ENCODE results near the gene KYAT1. TPM values are rescaled to one million over a fixed set of nuclear protein-coding genes. Genes with fewer than 3 reads are reported as not detected.

The KYAT1 gene
- total RNA-seq, 3 donors from 2014 or later (not counting 1 experiment from before 2014, with no cell fraction given) = 8.9 to 11.3 (median 9.1) TPM

DNA sequence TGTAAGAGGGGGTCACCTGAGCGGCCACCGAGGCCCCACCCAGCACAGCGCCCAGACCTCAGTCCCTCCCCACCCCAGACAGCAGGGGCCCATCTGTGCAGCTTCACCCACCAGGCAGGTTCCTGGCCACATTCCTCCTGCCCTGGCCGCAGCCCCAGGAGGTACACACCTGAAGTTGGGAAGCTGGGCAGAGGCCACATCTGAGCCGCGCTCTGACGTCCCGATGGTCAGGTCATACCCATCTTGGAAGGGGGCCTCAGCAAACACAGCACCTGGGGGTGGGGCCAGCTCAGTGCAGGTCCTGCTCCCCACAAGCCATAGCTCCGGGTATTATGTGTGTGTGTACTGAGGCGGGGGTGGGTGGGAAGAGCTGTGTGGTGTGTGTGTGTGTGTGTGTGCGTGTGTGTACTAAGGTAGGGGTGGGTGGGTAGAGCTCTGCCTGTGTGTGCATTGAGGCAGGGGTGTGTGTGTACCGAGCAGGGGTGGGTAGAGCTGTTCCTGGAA, 57.8 kb downstream of the KYAT1 start:
- TF ChIP-seq, protein P1, sequence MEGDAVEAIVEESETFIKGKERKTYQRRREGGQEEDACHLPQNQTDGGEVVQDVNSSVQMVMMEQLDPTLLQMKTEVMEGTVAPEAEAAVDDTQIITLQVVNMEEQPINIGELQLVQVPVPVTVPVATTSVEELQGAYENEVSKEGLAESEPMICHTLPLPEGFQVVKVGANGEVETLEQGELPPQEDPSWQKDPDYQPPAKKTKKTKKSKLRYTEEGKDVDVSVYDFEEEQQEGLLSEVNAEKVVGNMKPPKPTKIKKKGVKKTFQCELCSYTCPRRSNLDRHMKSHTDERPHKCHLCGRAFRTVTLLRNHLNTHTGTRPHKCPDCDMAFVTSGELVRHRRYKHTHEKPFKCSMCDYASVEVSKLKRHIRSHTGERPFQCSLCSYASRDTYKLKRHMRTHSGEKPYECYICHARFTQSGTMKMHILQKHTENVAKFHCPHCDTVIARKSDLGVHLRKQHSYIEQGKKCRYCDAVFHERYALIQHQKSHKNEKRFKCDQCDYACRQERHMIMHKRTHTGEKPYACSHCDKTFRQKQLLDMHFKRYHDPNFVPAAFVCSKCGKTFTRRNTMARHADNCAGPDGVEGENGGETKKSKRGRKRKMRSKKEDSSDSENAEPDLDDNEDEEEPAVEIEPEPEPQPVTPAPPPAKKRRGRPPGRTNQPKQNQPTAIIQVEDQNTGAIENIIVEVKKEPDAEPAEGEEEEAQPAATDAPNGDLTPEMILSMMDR (IDR thresholded peaks at IDR 0.05) = no peak
- Histone ChIP-seq H3K4me1 (ENCODE audit: control insufficient read depth, insufficient read depth, low read length) (peaks cover 21% of the 10 kb centered on the region), H3K27ac (ENCODE audit: low read length) (no peak overlapping the region), H3K4me3 (ENCODE audit: low read length) (no peak overlapping the region), H3K36me3 (ENCODE audit: control insufficient read depth, insufficient read depth, low read length) (peaks cover 44% of the 10 kb centered on the region), H3K9me3 (ENCODE audit: control insufficient read depth, insufficient read depth, low read length) (no peaks in the 10 kb centered on the region), H3K27me3 (ENCODE audit: control insufficient read depth, insufficient read depth, low read length) (no peaks in the 10 kb centered on the region)
- H3K27me3 Mint-ChIP-seq (ENCODE audit: low read depth in 2 of 2) = no peaks in the 10 kb centered on the region
- WGBS (ENCODE audit: insufficient coverage) = 93% methylated on average over 12 of the region's 12 CpGs
- H3K4me1 Mint-ChIP-seq = peaks cover 24 to 26% of the 10 kb centered on the region in 2 donors
- no peaks in the 10 kb centered on the region for H3K36me3 Mint-ChIP-seq
- DNase-seq = no peak
- intact Hi-C loops (cut with micrococcal nuclease) = no loop called here
- no peak for ATAC-seq
- no peaks in the 10 kb centered on the region for H3K9me3 Mint-ChIP-seq
- no peak overlapping the region for H3K4me3 Mint-ChIP-seq
- no peak overlapping the region for H3K27ac Mint-ChIP-seq

- Mint-ChIP-seq H3K9me3 (no peaks in the 10 kb centered on the region), H3K4me1 (peaks cover 19 to 21% of the 10 kb centered on the region in 2 donors), H3K4me3 (no peak overlapping the region), H3K27me3 (ENCODE audit: low read depth in 2 of 2) (no peaks in the 10 kb centered on the region), H3K36me3 (no peaks in the 10 kb centered on the region), H3K27ac (no peak overlapping the region)
- Histone ChIP-seq H3K27me3 (ENCODE audit: control insufficient read depth, insufficient read depth, low read length) (no peaks in the 10 kb centered on the region), H3K9me3 (ENCODE audit: control insufficient read depth, insufficient read depth, low read length) (no peaks in the 10 kb centered on the region), H3K4me3 (ENCODE audit: low read length) (no peak overlapping the region), H3K27ac (ENCODE audit: low read length) (no peak overlapping the region), H3K4me1 (ENCODE audit: control insufficient read depth, insufficient read depth, low read length) (peaks cover 16% of the 10 kb centered on the region), H3K36me3 (ENCODE audit: control insufficient read depth, insufficient read depth, low read length) (peaks cover 42% of the 10 kb centered on the region)
- DNase-seq = no peak
- WGBS (ENCODE audit: insufficient coverage) = 93% methylated on average over 19 of the region's 19 CpGs
- intact Hi-C loops (cut with micrococcal nuclease) = no loop called here
- ATAC-seq = no peak
- TF ChIP-seq, protein P1 (IDR thresholded peaks at IDR 0.05) = no peak
Observed at GRCh38 chr9:128823362-128823902, 58.3 kb downstream of the KYAT1 start.

- WGBS (ENCODE audit: insufficient coverage) = 96% methylated on average over 22 of the region's 22 CpGs
- DNase-seq = no peak
- intact Hi-C loops (cut with micrococcal nuclease) = no loop called here
Observed at GRCh38 chr9:128822407-128823042, 59.2 kb downstream of the KYAT1 start.

More at GRCh38 chr9:128822407-128823042, 59.2 kb downstream of the KYAT1 start:
- ATAC-seq = no peak
- Mint-ChIP-seq H3K4me3 (no peak overlapping the region), H3K27me3 (ENCODE audit: low read depth in 2 of 2) (no peaks in the 10 kb centered on the region), H3K9me3 (no peaks in the 10 kb centered on the region), H3K27ac (no peak overlapping the region), H3K4me1 (peaks cover 18 to 25% of the 10 kb centered on the region in 2 donors), H3K36me3 (no peaks in the 10 kb centered on the region)
- Histone ChIP-seq H3K27me3 (ENCODE audit: control insufficient read depth, insufficient read depth, low read length) (no peaks in the 10 kb centered on the region), H3K27ac (ENCODE audit: low read length) (no peak overlapping the region), H3K4me3 (ENCODE audit: low read length) (no peak overlapping the region), H3K9me3 (ENCODE audit: control insufficient read depth, insufficient read depth, low read length) (no peaks in the 10 kb centered on the region), H3K36me3 (ENCODE audit: control insufficient read depth, insufficient read depth, low read length) (peaks cover 41% of the 10 kb centered on the region), H3K4me1 (ENCODE audit: control insufficient read depth, insufficient read depth, low read length) (peaks cover 19% of the 10 kb centered on the region)
- TF ChIP-seq, protein P1 (IDR thresholded peaks at IDR 0.05) = no peak

Data from natural killer cell (primary cell).